GM12873 (cell line): ENCODE measurements around the gene ZSWIM5.

Experiments used
- TF ChIP-seq, protein P1 (sequence below): IDR thresholded peaks from 2 replicates; pipeline ENCODE4 v1.5.1; 2012; ENCODE audit warnings: low read depth, mild to moderate bottlenecking, moderate library complexity, low read length, control low read depth; ENCODE audit not compliant: insufficient read depth; ENCODE audit errors: missing control alignments

The ZSWIM5 gene

DNA sequence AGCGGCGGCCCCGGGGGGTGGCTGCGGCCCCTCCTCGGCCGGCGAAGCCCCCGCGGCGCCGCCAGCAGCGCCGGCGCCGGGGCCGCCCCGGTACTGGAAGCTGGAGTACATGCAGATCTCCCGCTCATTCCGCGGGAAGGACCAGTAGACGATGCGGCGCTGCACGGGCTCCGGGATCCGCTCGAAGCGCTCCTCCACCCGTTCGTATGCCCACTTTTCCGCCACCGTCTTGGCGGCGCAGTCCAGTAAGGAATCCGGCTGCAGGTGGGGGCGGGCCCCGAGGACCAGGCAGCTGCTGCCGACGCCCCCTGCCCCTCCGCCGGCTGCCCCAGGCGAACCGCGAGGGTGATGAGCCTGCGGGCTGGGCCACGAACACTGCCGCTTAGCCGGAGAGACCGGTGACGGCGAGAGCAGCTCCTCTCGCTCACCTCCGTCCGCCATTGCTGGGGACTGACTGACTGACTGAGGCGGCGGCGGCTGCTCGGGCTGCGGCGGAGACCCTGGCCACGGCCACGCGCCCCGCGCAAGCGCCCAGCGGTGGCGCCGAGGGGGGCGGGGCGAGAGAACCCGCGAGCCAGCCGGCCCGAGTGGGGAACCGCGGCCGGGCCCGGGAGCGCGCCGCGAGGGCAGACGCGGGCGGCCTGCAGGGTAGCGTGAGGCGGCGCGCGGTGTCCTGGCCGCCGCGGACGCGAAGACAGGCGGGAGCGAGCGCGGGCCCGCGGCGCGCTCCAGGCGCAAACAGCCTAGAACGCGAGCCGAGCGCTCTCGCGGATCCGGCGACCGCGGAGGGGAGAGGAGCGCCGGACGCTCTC is at the start of gene ZSWIM5:
TSS of gene ZSWIM5 (minus strand) at position 696 of the 812 bp plus-strand sequence. CDS start at position 441, 255 bp downstream.
- TF ChIP-seq, protein P1, sequence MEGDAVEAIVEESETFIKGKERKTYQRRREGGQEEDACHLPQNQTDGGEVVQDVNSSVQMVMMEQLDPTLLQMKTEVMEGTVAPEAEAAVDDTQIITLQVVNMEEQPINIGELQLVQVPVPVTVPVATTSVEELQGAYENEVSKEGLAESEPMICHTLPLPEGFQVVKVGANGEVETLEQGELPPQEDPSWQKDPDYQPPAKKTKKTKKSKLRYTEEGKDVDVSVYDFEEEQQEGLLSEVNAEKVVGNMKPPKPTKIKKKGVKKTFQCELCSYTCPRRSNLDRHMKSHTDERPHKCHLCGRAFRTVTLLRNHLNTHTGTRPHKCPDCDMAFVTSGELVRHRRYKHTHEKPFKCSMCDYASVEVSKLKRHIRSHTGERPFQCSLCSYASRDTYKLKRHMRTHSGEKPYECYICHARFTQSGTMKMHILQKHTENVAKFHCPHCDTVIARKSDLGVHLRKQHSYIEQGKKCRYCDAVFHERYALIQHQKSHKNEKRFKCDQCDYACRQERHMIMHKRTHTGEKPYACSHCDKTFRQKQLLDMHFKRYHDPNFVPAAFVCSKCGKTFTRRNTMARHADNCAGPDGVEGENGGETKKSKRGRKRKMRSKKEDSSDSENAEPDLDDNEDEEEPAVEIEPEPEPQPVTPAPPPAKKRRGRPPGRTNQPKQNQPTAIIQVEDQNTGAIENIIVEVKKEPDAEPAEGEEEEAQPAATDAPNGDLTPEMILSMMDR: no peak

DNA sequence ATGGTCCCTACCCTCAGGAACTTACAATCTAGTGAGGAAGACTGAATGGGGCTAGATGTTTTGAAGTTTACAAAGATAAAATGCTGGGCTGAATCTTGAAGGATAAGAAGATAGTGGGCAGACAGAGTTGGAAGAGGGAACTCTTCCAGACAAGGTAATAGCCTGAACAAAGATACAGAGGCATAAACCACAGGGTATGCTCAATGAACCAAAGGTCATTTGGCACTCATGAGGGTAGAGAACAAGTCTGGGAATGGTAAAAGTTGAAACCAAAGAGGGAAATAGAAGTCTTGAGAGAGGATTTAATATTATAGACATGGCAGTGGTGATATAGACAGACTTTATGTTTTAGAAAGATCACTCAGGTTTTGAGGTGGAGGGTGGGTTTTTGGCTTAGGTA is 48.1 kb upstream of the ZSWIM5 start:
- TF ChIP-seq, protein P1: no peak

DNA sequence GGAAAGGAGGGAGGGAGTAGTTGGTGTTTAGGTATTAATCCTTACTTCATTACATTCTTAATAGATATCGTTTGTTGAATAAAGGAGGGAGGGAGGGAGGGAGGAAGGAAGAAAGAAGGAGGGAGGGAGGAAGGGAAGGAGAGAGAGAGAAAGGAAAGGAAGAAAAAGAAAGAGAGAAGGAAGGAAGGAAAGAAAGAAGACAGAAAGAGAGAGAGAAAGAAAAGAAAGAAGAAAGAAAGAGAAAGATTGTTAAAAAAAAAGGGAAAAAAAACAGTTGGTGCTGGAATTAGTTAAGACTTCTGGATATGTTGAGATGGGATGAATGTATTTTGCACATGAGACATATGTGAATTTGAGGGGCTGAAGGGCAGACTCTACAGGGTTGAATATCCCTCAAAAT is 44.1 kb upstream of the ZSWIM5 start:
- TF ChIP-seq, protein P1: no peak

DNA sequence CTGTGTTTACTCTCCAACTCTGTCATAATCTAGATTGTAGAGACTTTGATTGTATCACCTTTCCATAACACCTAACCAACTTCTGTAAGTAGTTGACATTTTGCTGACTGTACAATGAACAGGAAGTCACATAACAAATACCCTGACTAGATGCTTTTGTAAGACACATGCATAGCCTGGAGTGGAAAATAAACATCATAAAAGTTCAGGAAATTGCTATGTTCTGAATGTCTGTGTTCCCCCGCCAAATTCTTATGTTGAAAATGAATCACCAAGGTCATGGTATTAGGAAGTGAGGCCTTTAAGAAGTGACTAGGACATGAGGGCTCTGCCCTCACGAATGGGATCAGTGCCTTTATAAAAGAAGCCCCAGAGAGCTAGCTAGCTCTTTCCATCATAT is 40.4 kb upstream of the ZSWIM5 start:
- TF ChIP-seq, protein P1: no peak

DNA sequence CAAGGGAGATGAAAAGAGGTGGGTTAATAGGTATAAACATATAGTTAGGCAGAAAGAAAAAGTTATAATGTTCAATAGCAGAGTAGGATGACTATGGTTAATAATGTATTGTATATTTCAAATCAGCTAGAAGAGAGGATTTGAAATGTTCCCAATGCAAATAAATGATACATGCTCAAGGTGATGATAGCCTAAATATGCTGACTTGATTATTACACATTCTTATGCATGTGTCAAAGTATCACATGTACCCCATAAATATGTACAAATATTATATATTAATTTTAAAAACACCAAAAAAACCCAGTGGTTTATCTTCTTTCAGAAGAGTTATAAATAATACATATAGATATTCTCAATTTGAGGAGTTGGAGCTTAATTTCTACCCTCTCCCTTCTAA is 38.3 kb upstream of the ZSWIM5 start:
- TF ChIP-seq, protein P1: no peak

DNA sequence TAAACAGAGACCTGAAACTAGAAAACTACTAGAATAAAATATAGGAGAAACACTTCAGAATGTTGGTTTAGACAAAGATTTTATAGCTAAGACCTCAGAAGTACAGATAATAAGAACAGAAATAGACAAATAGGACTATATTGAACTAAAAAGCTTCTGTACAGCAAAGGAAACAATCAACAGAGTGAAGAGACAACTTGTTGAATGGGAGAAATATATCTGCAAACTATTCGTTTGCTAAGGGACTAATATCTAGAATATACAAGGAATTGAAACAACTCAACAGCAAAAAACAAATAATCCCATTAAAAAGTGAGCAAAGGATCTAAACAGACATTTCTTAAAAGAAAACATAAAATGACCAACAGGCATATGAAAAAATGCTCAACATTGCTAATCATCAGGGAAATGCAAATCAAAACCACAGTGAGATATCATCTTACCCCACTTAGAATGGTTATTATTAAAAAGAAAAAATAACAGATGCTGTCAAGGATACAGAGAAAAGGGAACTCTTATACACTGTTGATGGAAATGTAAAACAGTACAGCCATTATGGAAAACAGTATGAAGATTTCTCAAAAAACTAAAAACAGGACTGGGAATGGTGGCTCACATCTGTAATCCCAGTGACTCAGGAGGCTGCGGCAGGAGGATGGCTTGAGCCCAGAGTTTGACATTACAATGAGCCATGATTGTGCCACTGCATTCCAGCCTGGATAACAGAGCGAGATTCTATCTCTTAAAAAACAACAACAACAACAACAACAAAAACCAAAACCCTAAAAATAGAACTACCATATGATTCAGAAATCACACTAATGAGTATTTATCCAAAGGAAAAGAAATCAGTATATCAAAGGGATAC is 37.3 kb upstream of the ZSWIM5 start:
- TF ChIP-seq, protein P1: no peak

DNA sequence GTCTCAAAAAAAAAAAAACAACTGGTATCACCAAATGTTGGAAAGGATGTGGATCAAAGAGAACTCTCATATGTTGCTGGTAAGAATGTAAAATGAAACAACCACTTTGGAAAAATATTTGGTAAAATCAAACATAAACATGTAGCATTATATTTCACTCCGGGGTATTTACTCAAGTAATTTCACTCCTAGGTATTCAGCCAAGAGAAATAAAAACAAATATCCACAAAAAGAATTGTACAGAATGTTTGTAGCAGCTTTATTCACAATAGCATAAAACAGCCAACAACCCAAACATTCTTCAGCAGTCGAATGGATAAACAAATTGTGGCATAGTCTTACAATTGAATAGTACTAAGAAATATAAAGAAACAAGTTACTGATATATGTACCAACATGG is 32.4 kb upstream of the ZSWIM5 start:
- TF ChIP-seq, protein P1: no peak
